NK-92 (cell line): ENCODE data around the gene TFAP2D.

Experiments used
- DNase-seq: peaks from one replicate; lab custom pipeline; 2025; ENCODE audit not compliant: unreplicated experiment; lab: John Stamatoyannopoulos, UW

TFAP2D gene

GRCh38 chr6:50818020-50818419 lies 104.7 kb downstream of the TFAP2D start:
- DNase-seq, result no peak

DNA sequence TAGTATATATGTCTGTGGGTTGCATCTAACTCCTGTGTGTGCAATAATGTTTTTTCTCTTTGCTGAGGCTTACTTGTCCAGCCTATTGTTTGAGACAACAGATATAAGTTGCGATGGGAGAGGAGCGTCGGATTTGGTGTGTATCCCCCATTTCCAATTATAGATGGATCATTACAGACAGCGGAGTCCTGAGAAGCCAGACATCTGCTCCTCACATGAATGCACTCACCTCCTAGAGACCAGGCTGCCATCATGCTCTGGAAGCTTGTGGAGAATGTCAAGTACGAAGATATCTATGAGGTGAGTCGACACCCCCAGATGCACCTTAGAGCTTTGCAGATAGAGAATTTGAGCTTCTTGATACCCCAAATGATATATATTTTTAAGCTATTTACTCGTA lies 105.3 kb downstream of the TFAP2D start, which contains the start of gene TFAP2B:
TSS of gene TFAP2B (plus strand) at position 199 of the 400 bp plus-strand sequence. CDS start at position 220, 21 bp downstream.
- no peak for DNase-seq

DNA sequence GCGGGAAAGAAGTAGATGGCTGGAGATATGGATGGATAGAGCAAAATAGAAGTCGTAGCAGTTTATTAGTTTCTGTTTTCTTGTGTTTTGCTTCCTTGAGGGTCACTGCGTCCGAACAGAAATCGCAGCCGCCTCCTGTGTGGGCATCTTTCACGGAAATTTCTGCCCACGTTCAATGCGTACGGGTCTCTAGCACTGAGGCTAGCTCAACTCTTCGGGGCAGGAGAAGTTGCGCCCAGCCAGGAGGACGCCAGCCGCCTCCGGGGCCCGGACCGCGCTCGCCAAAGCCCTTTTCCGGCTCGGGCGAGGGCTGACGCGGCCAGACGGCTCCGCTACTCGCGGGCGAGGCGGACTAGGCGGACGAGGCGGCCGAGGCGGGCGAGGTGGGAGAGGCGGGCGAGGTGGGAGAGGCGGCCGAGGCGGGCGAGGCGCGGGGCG lies 106.2 kb downstream of the TFAP2D start:
- no peak for DNase-seq

DNA sequence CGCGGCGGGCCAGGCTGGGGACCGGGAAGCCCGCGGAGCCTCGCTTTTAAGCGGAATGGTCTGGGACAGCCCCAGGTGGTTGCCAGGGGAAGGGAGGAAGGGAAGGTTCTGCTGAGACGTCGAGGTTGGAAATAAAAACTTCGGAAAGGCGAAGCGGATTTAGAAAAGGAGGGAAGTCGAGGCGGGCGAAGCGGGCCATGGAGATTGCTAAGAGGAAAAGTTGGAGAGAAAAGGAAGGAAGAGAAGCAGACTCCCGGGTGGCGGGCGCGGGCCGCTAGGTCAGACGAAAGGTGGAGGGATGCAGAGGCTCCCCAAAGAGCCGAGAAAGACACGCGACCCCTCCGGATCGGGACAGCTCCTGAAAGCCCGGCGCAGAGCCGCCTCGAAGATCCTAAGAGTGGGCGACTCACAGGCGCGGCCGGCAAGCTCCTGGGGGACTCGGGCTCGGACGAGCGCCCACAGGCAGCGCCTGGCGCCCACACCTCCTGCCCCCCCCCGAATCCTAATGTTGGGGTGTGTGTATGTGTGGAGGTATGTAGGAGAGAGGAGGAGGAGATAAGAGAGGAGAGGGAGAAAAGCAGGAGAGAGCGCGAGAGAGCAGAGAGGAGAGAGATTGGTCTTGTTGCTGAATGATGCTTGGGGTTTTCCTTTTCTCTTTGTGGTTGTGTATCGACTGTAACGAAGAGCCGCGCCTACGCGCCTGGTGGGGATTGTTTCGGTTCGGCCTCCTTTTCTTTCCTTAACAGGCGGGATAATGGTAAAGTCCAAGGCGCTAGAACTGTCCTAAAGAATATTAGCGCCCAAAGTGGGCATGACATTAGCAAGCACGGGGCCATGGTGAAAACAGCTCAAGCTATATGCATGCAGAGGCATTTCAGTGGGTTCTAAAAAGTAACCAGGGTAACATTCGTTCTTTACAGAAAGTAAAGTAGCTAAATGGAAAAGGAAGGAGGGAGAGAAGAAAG lies 106.9 kb downstream of the TFAP2D start:
- DNase-seq, result no peak

DNA sequence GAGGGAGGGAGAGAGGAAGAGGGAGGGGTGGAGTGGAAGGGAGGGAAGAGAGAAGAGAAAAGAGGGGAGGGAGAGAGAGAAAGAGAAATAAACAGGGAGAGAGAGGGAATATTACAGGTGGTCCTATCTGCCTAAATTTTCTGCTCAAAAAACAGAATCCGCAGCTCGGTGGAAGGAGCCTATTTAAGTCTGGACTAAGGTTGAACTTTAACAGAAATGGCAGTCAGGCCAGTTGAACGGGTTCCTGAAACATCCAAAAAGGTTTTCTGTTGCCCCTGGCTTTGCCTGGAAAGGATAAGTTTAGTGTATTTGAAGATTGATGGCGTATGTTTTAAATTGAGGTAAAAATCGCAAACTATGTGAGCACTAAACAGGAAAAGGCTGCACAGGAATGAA lies 107.5 kb downstream of the TFAP2D start:
- no peak for DNase-seq

DNA sequence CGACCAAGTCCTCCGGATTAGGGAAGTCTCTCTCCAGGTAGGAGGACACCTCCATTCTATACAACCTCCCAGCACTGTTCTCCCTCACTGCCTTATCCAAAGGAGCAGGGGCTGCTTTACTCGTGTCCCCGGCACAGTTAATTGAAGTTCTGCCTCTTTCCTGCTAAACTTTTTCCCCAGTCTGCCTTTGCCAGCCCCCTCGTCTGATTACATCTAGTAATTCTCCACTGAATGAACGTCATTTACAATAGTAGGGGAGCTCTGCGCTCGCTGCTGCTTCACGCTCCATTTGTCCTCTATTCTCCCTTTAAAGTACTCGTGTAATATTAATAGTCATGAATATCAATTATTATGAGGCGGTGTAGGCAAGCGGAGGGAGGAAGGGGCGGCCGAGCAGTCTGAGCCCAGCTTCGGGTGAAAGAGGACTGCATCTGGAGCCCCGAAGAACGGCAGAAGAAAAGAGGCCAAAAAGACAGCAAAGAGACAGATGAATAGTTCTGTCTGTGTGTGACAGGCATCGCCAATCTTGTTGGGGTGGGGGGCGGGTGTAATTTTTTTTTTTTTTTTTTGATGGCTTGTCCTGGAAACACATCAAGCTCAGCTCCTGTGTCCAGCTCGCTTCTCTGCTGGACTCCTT lies 108.2 kb downstream of the TFAP2D start:
- no peak for DNase-seq

DNA sequence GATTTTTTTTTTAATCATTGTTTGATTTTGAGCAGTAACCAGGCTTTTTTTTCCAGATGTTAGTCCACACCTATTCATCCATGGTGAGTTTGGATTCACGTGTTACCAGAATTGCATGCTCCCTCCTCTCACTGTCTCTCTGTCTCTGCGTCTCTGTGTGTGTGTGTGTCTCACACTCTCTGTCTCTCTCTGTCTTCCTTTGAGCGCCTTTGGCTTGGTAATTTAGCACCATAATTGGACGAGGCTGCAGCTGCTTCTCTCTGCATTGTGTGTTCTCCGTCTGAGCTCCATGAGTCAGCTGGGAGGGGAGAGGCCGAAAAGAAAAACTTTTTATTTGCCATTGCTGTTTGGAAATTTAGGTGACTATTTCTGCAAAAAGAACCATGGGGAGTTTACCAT lies 108.8 kb downstream of the TFAP2D start:
- no peak for DNase-seq
